ENCODE measurements around the gene POLH. TPM values are rescaled to one million over a fixed set of nuclear protein-coding genes. Genes with fewer than 3 reads are reported as not detected.
A peak's percentile ranks its signal among the peaks of the same experiment; 100 is the strongest.

The POLH gene
- total and polyA plus RNA-seq, 2 of the 4 experiments (the other 2 are of a cell fraction): 13.3 to 26.0 TPM

DNA sequence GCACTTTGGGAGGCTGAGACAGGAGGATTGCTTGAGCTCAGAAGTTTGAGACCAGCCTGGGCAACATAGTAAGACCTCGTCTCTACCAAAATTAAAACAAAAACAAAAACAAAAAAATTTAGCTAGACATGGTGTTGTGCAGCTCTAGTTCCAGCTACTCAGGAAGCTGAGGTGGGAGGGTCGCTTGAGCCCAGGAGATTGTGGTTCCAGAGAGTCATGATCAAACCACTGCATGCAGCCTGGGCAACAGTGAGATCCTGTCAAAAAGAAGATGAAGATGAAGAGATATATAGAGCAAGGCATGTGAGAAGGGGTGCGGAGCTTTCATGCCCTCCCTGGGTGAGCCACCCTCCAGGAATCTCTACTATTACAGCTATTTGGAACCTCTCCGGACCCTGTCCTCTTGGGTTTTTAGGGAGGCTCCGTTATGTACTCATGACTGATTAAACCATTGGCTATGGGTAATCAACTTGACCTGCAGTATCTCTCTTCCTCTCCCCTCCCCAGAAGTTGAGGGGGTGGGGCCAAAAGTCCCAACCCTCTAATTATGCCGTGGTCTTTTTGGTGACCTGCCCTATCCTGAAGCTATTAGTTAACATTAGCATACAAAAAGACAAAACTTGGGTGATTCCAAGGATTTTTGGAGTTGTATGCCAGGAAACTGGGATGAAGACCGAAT lies 9.0 kb downstream of the POLH start:
- in situ Hi-C loops (cut with MboI; ENCODE audit: low sequenced_read_pairs): no loop called here
- no peak overlapping the region for H2AK5ac ChIP-seq (ENCODE audit: low read depth, low read length)
- no peak overlapping the region for H2BK5ac ChIP-seq (ENCODE audit: low read depth, low read length, poor library complexity, severe bottlenecking)
- peaks cover 3% of the 10 kb centered on the region for H3K9me1 ChIP-seq (ENCODE audit: insufficient read depth, low read length)
- H3K14ac ChIP-seq (replicated peaks; ENCODE audit: low read depth, low read length): no peak overlapping the region
- H3K4me1 ChIP-seq (ENCODE audit: control insufficient read depth, insufficient read depth, low read length): no peaks in the 10 kb centered on the region
- no peak overlapping the region for H3K4me3 ChIP-seq (ENCODE audit: insufficient read depth, low read depth, low read length)
- H3K56ac ChIP-seq (ENCODE audit: extremely low read depth, insufficient read depth, low read length): no peak overlapping the region
- no peak overlapping the region for H2BK20ac ChIP-seq (ENCODE audit: low read depth, low read length)
- no peak overlapping the region for H3K23ac ChIP-seq (ENCODE audit: low read depth, low read length)
- peak; percentile 7 for DNase-seq
- H4K20me1 ChIP-seq (ENCODE audit: insufficient read depth, low read length): peaks cover 6% of the 10 kb centered on the region; the same call in 1 of the 2 replicates
- H3K79me1 ChIP-seq (ENCODE audit: low read depth in 1 of 2, low read length in 2 of 2): peaks cover 17 to 34% of the 10 kb centered on the region in 2 experiments
- no peaks in the 10 kb centered on the region for H3K9me3 ChIP-seq (ENCODE audit: control insufficient read depth, insufficient read depth, low read length)
- H3K18ac ChIP-seq (ENCODE audit: low read depth, low read length): no peak overlapping the region
- dilution Hi-C loops (cut with HindIII; ENCODE audit: low sequenced_read_pairs, unreplicated experiment): no loop called here
- H4K8ac ChIP-seq (ENCODE audit: low read depth in 2 of 2, low read length in 2 of 2): no peak overlapping the region
- H3K36me3 ChIP-seq (ENCODE audit: control insufficient read depth, insufficient read depth, low read length): peaks cover 37% of the 10 kb centered on the region
- no peak overlapping the region for H4K91ac ChIP-seq (ENCODE audit: insufficient read depth, low read depth, low read length)
- H4K5ac ChIP-seq (ENCODE audit: low read depth, low read length): no peak overlapping the region
- no peak overlapping the region for H3K27ac ChIP-seq (ENCODE audit: insufficient read depth, low read length)
- TSS peak; percentile 28 for BruUV-seq (replicated peaks)
- peak; percentile 92 for ATAC-seq (ENCODE audit: low read depth)
- intact Hi-C loops (cut with micrococcal nuclease): no loop called here
- H2BK15ac ChIP-seq (ENCODE audit: low read depth, low read length): no peak overlapping the region
- WGBS, 2 experiments (ENCODE audit: extremely low coverage in 2 of 2, insufficient read length in 1 of 2): 100% methylated on average over 1 of the region's 7 CpGs; no CpG with 5 or more reads in 1 of the 2 experiments
- TF ChIP-seq, protein P1, sequence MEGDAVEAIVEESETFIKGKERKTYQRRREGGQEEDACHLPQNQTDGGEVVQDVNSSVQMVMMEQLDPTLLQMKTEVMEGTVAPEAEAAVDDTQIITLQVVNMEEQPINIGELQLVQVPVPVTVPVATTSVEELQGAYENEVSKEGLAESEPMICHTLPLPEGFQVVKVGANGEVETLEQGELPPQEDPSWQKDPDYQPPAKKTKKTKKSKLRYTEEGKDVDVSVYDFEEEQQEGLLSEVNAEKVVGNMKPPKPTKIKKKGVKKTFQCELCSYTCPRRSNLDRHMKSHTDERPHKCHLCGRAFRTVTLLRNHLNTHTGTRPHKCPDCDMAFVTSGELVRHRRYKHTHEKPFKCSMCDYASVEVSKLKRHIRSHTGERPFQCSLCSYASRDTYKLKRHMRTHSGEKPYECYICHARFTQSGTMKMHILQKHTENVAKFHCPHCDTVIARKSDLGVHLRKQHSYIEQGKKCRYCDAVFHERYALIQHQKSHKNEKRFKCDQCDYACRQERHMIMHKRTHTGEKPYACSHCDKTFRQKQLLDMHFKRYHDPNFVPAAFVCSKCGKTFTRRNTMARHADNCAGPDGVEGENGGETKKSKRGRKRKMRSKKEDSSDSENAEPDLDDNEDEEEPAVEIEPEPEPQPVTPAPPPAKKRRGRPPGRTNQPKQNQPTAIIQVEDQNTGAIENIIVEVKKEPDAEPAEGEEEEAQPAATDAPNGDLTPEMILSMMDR (conservative IDR thresholded peaks at IDR 0.05; ENCODE audit: low read depth, low read length): no peak
- TF ChIP-seq MAFK (IDR thresholded peaks at IDR 0.05; ENCODE audit: low read depth, low read length) (no peak), SMC3 (IDR thresholded peaks at IDR 0.05; ENCODE audit: low read depth, low read length) (no peak), FOS (IDR thresholded peaks at IDR 0.05; ENCODE audit: low read depth, low read length) (no peak), RCOR1 (IDR thresholded peaks at IDR 0.05; ENCODE audit: insufficient replicate concordance, low read length) (no peak), MAZ (IDR thresholded peaks at IDR 0.05; ENCODE audit: borderline replicate concordance, low read depth, low read length) (no peak), RAD21 (IDR thresholded peaks at IDR 0.05; ENCODE audit: low read length) (no peak), NFE2L2 (IDR thresholded peaks at IDR 0.05; ENCODE audit: low read depth, low read length) (no peak), POLR2A (IDR thresholded peaks at IDR 0.05; ENCODE audit: low read depth, low read length) (no peak), CEBPB (IDR thresholded peaks at IDR 0.05; ENCODE audit: low read depth, low read length) (no peak), RFX5 (IDR thresholded peaks at IDR 0.05; ENCODE audit: low read depth, low read length) (no peak), CHD1 (IDR thresholded peaks at IDR 0.05; ENCODE audit: low read depth, low read length) (no peak), BHLHE40 (IDR thresholded peaks at IDR 0.05; ENCODE audit: low read depth, low read length) (no peak), MXI1 (IDR thresholded peaks at IDR 0.05; ENCODE audit: borderline replicate concordance, low read depth, low read length) (no peak)
- TF ChIP-seq, protein P2, sequence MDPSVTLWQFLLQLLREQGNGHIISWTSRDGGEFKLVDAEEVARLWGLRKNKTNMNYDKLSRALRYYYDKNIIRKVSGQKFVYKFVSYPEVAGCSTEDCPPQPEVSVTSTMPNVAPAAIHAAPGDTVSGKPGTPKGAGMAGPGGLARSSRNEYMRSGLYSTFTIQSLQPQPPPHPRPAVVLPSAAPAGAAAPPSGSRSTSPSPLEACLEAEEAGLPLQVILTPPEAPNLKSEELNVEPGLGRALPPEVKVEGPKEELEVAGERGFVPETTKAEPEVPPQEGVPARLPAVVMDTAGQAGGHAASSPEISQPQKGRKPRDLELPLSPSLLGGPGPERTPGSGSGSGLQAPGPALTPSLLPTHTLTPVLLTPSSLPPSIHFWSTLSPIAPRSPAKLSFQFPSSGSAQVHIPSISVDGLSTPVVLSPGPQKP (IDR thresholded peaks at IDR 0.05; ENCODE audit: borderline replicate concordance, low read depth, low read length): no peak
- TF ChIP-seq, protein P3, sequence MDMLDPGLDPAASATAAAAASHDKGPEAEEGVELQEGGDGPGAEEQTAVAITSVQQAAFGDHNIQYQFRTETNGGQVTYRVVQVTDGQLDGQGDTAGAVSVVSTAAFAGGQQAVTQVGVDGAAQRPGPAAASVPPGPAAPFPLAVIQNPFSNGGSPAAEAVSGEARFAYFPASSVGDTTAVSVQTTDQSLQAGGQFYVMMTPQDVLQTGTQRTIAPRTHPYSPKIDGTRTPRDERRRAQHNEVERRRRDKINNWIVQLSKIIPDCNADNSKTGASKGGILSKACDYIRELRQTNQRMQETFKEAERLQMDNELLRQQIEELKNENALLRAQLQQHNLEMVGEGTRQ (IDR thresholded peaks at IDR 0.05; ENCODE audit: low read depth, low read length): no peak
- ChIA-PET CTCF (no interaction called here), POLR2A (ENCODE audit: unreplicated experiment) (no interaction called here)
- H3K9ac ChIP-seq (ENCODE audit: low read depth, low read length): no peak overlapping the region
- no peak overlapping the region for H2AK9ac ChIP-seq (replicated peaks; ENCODE audit: low read depth, low read length, poor library complexity)
- H3K4ac ChIP-seq (ENCODE audit: low read depth, low read length): no peak overlapping the region
- H2AFZ ChIP-seq (replicated peaks; ENCODE audit: low read length, poor library complexity): no peak overlapping the region
- no peaks in the 10 kb centered on the region for H3K27me3 ChIP-seq (ENCODE audit: control insufficient read depth, insufficient read depth, low read length)
- no peak overlapping the region for H3K4me2 ChIP-seq (ENCODE audit: low read depth, low read length)
- no peak overlapping the region for H2BK120ac ChIP-seq (ENCODE audit: low read depth, low read length)
